HL-60 (cell line): ENCODE results near the gene RFC2.

Experiments
- POLR2AphosphoS5 ChIP-seq: IDR thresholded peaks from 2 replicates; pipeline ENCODE4 v1.6.1; 2012; ENCODE audit warnings: low read depth
- TF ChIP-seq, protein P1 (sequence below): IDR thresholded peaks from one replicate; pipeline ENCODE4 v1.5.1; 2011; ENCODE audit warnings: low read length, control low read depth, inconsistent platforms; ENCODE audit not compliant: insufficient read depth
- TF ChIP-seq, protein P2 (sequence below): IDR thresholded peaks from 2 replicates; pipeline ENCODE4 v1.6.1; 2012; ENCODE audit warnings: low read depth; ENCODE audit not compliant: insufficient replicate concordance

DNA sequence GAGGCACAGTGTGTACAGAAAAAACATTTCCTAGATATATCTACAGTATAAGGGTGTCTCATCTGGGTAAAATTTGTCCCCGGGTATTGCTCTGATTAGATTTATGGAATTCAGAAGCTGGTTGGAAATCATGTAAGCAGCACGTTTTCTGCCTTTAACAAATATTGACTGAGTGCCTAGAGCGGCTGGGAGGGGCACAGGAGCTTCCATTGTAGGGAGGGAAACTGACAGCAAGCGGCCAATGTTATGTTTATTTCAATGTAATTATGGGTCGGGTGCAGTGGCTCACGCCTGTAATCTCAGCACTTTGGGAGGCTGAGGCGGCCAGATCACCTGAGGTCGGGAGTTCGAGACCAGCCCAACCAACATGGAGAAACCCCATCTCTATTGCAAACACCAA is 4.4 kb upstream of the RFC2 start:
- TF ChIP-seq, protein P1, sequence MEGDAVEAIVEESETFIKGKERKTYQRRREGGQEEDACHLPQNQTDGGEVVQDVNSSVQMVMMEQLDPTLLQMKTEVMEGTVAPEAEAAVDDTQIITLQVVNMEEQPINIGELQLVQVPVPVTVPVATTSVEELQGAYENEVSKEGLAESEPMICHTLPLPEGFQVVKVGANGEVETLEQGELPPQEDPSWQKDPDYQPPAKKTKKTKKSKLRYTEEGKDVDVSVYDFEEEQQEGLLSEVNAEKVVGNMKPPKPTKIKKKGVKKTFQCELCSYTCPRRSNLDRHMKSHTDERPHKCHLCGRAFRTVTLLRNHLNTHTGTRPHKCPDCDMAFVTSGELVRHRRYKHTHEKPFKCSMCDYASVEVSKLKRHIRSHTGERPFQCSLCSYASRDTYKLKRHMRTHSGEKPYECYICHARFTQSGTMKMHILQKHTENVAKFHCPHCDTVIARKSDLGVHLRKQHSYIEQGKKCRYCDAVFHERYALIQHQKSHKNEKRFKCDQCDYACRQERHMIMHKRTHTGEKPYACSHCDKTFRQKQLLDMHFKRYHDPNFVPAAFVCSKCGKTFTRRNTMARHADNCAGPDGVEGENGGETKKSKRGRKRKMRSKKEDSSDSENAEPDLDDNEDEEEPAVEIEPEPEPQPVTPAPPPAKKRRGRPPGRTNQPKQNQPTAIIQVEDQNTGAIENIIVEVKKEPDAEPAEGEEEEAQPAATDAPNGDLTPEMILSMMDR: no peak
- no peak for TF ChIP-seq POLR2AphosphoS5
- TF ChIP-seq, protein P2, sequence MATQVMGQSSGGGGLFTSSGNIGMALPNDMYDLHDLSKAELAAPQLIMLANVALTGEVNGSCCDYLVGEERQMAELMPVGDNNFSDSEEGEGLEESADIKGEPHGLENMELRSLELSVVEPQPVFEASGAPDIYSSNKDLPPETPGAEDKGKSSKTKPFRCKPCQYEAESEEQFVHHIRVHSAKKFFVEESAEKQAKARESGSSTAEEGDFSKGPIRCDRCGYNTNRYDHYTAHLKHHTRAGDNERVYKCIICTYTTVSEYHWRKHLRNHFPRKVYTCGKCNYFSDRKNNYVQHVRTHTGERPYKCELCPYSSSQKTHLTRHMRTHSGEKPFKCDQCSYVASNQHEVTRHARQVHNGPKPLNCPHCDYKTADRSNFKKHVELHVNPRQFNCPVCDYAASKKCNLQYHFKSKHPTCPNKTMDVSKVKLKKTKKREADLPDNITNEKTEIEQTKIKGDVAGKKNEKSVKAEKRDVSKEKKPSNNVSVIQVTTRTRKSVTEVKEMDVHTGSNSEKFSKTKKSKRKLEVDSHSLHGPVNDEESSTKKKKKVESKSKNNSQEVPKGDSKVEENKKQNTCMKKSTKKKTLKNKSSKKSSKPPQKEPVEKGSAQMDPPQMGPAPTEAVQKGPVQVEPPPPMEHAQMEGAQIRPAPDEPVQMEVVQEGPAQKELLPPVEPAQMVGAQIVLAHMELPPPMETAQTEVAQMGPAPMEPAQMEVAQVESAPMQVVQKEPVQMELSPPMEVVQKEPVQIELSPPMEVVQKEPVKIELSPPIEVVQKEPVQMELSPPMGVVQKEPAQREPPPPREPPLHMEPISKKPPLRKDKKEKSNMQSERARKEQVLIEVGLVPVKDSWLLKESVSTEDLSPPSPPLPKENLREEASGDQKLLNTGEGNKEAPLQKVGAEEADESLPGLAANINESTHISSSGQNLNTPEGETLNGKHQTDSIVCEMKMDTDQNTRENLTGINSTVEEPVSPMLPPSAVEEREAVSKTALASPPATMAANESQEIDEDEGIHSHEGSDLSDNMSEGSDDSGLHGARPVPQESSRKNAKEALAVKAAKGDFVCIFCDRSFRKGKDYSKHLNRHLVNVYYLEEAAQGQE: no peak
